MM.1S (cell line): ENCODE results near the gene PKIG.
A peak's percentile ranks its signal among the peaks of the same experiment; 100 is the strongest.

Source experiments
- DNase-seq: peaks from one replicate; pipeline ENCODE4 v3.0.0-alpha.2; 2015
- H2AFZ ChIP-seq: fragments of 300-600 bp; sonication (generic); 2 replicates; pipeline ENCODE4 v1.6.0; 2016; ENCODE audit warnings: antibody characterized with exemption, low read length
- H3F3A ChIP-seq: fragments of 300-600 bp; sonication (generic); 2 replicates; pipeline ENCODE4 v1.6.1; 2016; ENCODE audit warnings: mild to moderate bottlenecking, antibody characterized with exemption, low read length, moderate library complexity, mixed read lengths; ENCODE audit not compliant: insufficient read depth
- H3K27ac ChIP-seq: fragments of 300-600 bp; sonication (generic); 2 replicates; pipeline ENCODE4 v1.5.1; 2016; ENCODE audit warnings: mild to moderate bottlenecking, low read length
- H3K27me3 ChIP-seq: fragments of 300-600 bp; sonication (generic); replicated peaks from 2 replicates; pipeline ENCODE4 v1.6.0; 2016; ENCODE audit warnings: low read length; ENCODE audit not compliant: insufficient read depth
- H3K36me3 ChIP-seq: fragments of 300-600 bp; sonication (generic); replicated peaks from 2 replicates; pipeline ENCODE4 v1.6.1; 2016; ENCODE audit warnings: mild to moderate bottlenecking, low read length, mixed read lengths; ENCODE audit not compliant: insufficient read depth
- H3K4me1 ChIP-seq: fragments of 300-600 bp; sonication (generic); 2 replicates; pipeline ENCODE4 v1.6.1; 2016; ENCODE audit warnings: low read length, mixed read lengths
- H3K4me2 ChIP-seq: fragments of 300-600 bp; sonication (generic); 2 replicates; pipeline ENCODE4 v1.6.0; 2016; ENCODE audit warnings: low read depth, low read length
- H3K4me3 ChIP-seq: fragments of 300-600 bp; sonication (generic); 2 replicates; pipeline ENCODE4 v1.5.1; 2016; ENCODE audit warnings: low read length, mixed read lengths
- H3K79me2 ChIP-seq: fragments of 300-600 bp; sonication (generic); 2 replicates; pipeline ENCODE4 v1.6.1; 2016; ENCODE audit warnings: mixed run types, low read length, mixed read lengths
- H3K9ac ChIP-seq: fragments of 300-600 bp; sonication (generic); 2 replicates; pipeline ENCODE4 v1.6.1; 2016; ENCODE audit warnings: low read length, mixed read lengths
- H3K9me2 ChIP-seq: fragments of 300-600 bp; sonication (generic); replicated peaks from 2 replicates; pipeline ENCODE4 v1.6.1; 2016; ENCODE audit warnings: mild to moderate bottlenecking, low read length, mixed read lengths; ENCODE audit not compliant: insufficient read depth
- H3K9me3 ChIP-seq: fragments of 300-600 bp; sonication (generic); replicated peaks from 2 replicates; pipeline ENCODE4 v1.6.1; 2016; ENCODE audit warnings: mild to moderate bottlenecking, low read length, mixed read lengths; ENCODE audit not compliant: insufficient read depth
- H4K20me1 ChIP-seq: fragments of 300-600 bp; sonication (generic); 2 replicates; pipeline ENCODE4 v1.6.1; 2016; ENCODE audit warnings: mild to moderate bottlenecking, low read length, moderate library complexity, mixed read lengths; ENCODE audit not compliant: insufficient read depth
- CTCF ChIP-seq: fragments of 300-600 bp; sonication (generic); IDR thresholded peaks from 2 replicates; pipeline ENCODE4 v1.5.1; 2016; ENCODE audit warnings: antibody characterized with exemption, low read length, mixed read lengths
- EZH2 ChIP-seq: fragments of 300-600 bp; sonication (generic); optimal IDR thresholded peaks from 2 replicates; pipeline ENCODE3; 2017; ENCODE audit warnings: low read depth, mild to moderate bottlenecking, antibody characterized with exemption, low read length, mixed read lengths
- EZH2phosphoT487 ChIP-seq: fragments of 300-600 bp; sonication (generic); IDR thresholded peaks from 2 replicates; pipeline ENCODE4 v1.6.1; 2018; ENCODE audit warnings: antibody characterized with exemption, low read length

PKIG gene

GRCh38 chr20:44609006-44609515 is 26.7 kb downstream of the PKIG start:
- no peaks in the 10 kb centered on the region for H3K9me3 ChIP-seq
- no peaks in the 10 kb centered on the region for H3K36me3 ChIP-seq
- no peak for DNase-seq
- H3K4me2 ChIP-seq, result no peak overlapping the region
- no peaks in the 10 kb centered on the region for H3K9me2 ChIP-seq
- no peak overlapping the region for H2AFZ ChIP-seq
- H3K4me3 ChIP-seq, result no peak overlapping the region
- TF ChIP-seq CTCF (no peak), EZH2 (no peak), EZH2phosphoT487 (no peak)
- H3K9ac ChIP-seq, result no peak overlapping the region
- H3K27ac ChIP-seq, result no peak overlapping the region
- H3K27me3 ChIP-seq, result no peaks in the 10 kb centered on the region
- H3K79me2 ChIP-seq, result no peaks in the 10 kb centered on the region
- H4K20me1 ChIP-seq, result no peaks in the 10 kb centered on the region
- H3K4me1 ChIP-seq, result peaks cover 16% of the 10 kb centered on the region; the same call in 1 of the 2 replicates
- peaks cover 17% of the 10 kb centered on the region for H3F3A ChIP-seq

- peak overlapping the region; percentile 50; the same call in 1 of the 2 replicates for H3K27ac ChIP-seq
These were observed 27.3 kb downstream of the PKIG start for GRCh38 chr20:44609516-44610312.

GRCh38 chr20:44610313-44610962 is 28.1 kb downstream of the PKIG start:
- no peak for TF ChIP-seq EZH2
- no peak for TF ChIP-seq EZH2phosphoT487
- TF ChIP-seq CTCF, result no peak
- Histone ChIP-seq H3K4me2 (peak overlapping the region; percentile 68), H4K20me1 (no peaks in the 10 kb centered on the region), H3K9me2 (no peaks in the 10 kb centered on the region), H3K27me3 (no peaks in the 10 kb centered on the region), H3K9me3 (no peaks in the 10 kb centered on the region), H3K9ac (no peak overlapping the region), H3K27ac (peak overlapping the region; percentile 50; the same call in 1 of the 2 replicates), H3K4me1 (peaks cover 16% of the 10 kb centered on the region; the same call in 1 of the 2 replicates), H3K79me2 (no peaks in the 10 kb centered on the region), H2AFZ (peak overlapping the region; percentile 70), H3F3A (peaks cover 17% of the 10 kb centered on the region), H3K4me3 (no peak overlapping the region), H3K36me3 (no peaks in the 10 kb centered on the region)
- DNase-seq, result peak; percentile 43

More at GRCh38 chr20:44609516-44610312, 27.3 kb downstream of the PKIG start:
- peak; percentile 98 for TF ChIP-seq CTCF
- no peak for TF ChIP-seq EZH2phosphoT487
- TF ChIP-seq EZH2, result no peak
- H3K9ac ChIP-seq, result peak overlapping the region; percentile 18; the same call in 1 of the 2 replicates
- peak overlapping the region; percentile 68 for H3K4me2 ChIP-seq
- H3K79me2 ChIP-seq, result no peaks in the 10 kb centered on the region
- H3K9me2 ChIP-seq, result no peaks in the 10 kb centered on the region
- peak overlapping the region; percentile 42 for H3K4me3 ChIP-seq
- peaks cover 17% of the 10 kb centered on the region for H3F3A ChIP-seq
- peak; percentile 76 for DNase-seq
- H3K36me3 ChIP-seq, result no peaks in the 10 kb centered on the region
- peaks cover 16% of the 10 kb centered on the region; the same call in 1 of the 2 replicates for H3K4me1 ChIP-seq
- peak overlapping the region; percentile 70 for H2AFZ ChIP-seq
- no peaks in the 10 kb centered on the region for H4K20me1 ChIP-seq
- no peaks in the 10 kb centered on the region for H3K27me3 ChIP-seq
- H3K9me3 ChIP-seq, result no peaks in the 10 kb centered on the region
